ENCODE measurements around the gene WASHC4.

DNA sequence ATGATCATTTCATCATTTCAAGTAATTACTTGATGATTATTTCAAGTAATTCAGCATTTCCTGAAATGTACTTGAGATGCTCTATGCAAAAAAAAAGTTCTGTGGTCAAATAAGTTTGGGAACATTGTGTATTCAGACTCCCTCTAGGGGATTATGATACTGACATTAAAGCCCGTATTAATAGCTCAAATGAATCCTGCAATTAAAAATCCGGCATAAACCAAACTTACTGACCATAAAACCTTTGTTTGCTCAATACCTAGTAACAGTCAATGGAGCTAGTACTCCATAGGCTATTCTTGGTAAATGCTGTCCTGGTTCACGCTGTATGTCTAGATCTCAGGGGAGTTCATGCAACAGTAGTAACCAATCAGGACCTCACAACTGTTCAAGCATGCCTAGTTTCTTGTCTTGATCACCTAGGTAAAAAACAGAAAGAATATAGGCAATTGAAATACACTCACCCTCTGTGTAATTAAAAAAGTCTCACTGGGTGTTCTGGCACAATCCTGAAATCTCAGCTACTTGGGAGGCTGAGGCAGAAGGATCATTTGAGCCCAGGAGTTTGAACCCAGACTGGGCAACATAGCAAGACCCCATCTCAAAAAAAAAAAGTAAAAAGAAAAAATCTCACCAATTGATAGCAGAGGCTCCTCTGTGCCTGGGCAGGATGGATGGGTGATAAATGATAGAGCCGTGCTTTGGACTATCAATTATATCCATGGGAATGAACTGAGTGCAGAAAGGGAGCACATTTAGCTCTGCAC, 37.4 kb upstream of the WASHC4 start:
- no peak for TF ChIP-seq CTCF (conservative IDR thresholded peaks at IDR 0.05)
- no peak for TF ChIP-seq EZH2 (IDR thresholded peaks at IDR 0.05; ENCODE audit: low read depth)
